CD4-positive, alpha-beta T cell treated with Interleukin-21 for 1 hour (primary cell): Measurements from ENCODE around the gene PLS3.
"Not testable (repeated sequence)": the region's sequence is repeated elsewhere in the genome, so short reads cannot be mapped to it uniquely, and the experiment has no call there.

ENCODE experiments used
- DNase-seq: peaks from one replicate; pipeline ENCODE4 v3.0.0-alpha.2; 2020

The PLS3 gene

GRCh38 chrX:115560978-115561604, at the start of gene PLS3:
TSS of gene PLS3 (plus strand) at chrX:115561174. CDS start at chrX:115610251, 49,077 bp downstream.
- DNase-seq: no peak

GRCh38 chrX:115518113-115518512, 42.9 kb upstream of the PLS3 start:
- DNase-seq: no peak

- no peak for DNase-seq
These were observed 39.2 kb upstream of the PLS3 start for GRCh38 chrX:115521741-115522140.

GRCh38 chrX:115522952-115523351, 38.0 kb upstream of the PLS3 start:
- no peak for DNase-seq

GRCh38 chrX:115525486-115525885, 35.5 kb upstream of the PLS3 start:
- DNase-seq: no peak

GRCh38 chrX:115531818-115532403, 29.1 kb upstream of the PLS3 start:
- no peak for DNase-seq

- no peak for DNase-seq
These were observed 27.5 kb upstream of the PLS3 start for GRCh38 chrX:115533485-115533884.

- no peak for DNase-seq
These were observed 26.6 kb upstream of the PLS3 start for GRCh38 chrX:115534383-115534782.

GRCh38 chrX:115535421-115535820, 25.6 kb upstream of the PLS3 start:
- no peak for DNase-seq

GRCh38 chrX:115535844-115536243, 25.1 kb upstream of the PLS3 start:
- no peak for DNase-seq

- DNase-seq: no peak
These were observed 21.1 kb upstream of the PLS3 start for GRCh38 chrX:115539841-115540240.

- DNase-seq: not testable (repeated sequence)
These were observed 19.9 kb upstream of the PLS3 start for GRCh38 chrX:115541045-115541444.

GRCh38 chrX:115547448-115547847, 13.5 kb upstream of the PLS3 start:
- DNase-seq: no peak

GRCh38 chrX:115549008-115549407, 12.0 kb upstream of the PLS3 start:
- no peak for DNase-seq

- DNase-seq: no peak
These were observed 7.8 kb upstream of the PLS3 start for GRCh38 chrX:115553171-115553570.

- no peak for DNase-seq
These were observed 1.3 kb upstream of the PLS3 start for GRCh38 chrX:115559672-115560071.

- no peak for DNase-seq
These were observed 580 bp upstream of the PLS3 start for GRCh38 chrX:115560211-115560977.

GRCh38 chrX:115561605-115562479, 868 bp downstream of the PLS3 start:
- no peak for DNase-seq

- DNase-seq: no peak
These were observed 1.5 kb downstream of the PLS3 start for GRCh38 chrX:115562480-115562847.

GRCh38 chrX:115563633-115564162, 2.7 kb downstream of the PLS3 start:
- no peak for DNase-seq

- no peak for DNase-seq
These were observed 3.3 kb downstream of the PLS3 start for GRCh38 chrX:115564243-115564642.

GRCh38 chrX:115565888-115566287, 4.9 kb downstream of the PLS3 start:
- no peak for DNase-seq

- DNase-seq: no peak
These were observed 10.7 kb downstream of the PLS3 start for GRCh38 chrX:115571712-115572111.
